ENCODE data around the gene CHIA.
A peak's percentile ranks its signal among the peaks of the same experiment; 100 is the strongest.

The CHIA gene

GRCh38 chr1:111346089-111346885 is 55.6 kb downstream of the CHIA start:
- H3K4me3 ChIP-seq (ENCODE audit: low read length), result peak overlapping the region; percentile 54
- no peaks in the 10 kb centered on the region for H3K79me2 ChIP-seq (ENCODE audit: low read length)
- peak overlapping the region; percentile 43; the same call in 1 of the 2 replicates for H3K9ac ChIP-seq (ENCODE audit: low read length)
- H3K9me3 ChIP-seq (replicated peaks; ENCODE audit: insufficient read depth, low read length), result no peaks in the 10 kb centered on the region
- no peaks in the 10 kb centered on the region for H3K9me2 ChIP-seq (replicated peaks; ENCODE audit: insufficient read depth, low read length)
- H4K20me1 ChIP-seq (ENCODE audit: insufficient read depth, low read length), result no peaks in the 10 kb centered on the region
- no peaks in the 10 kb centered on the region for H3K4me1 ChIP-seq (ENCODE audit: low read length)
- no peaks in the 10 kb centered on the region for H3F3A ChIP-seq (ENCODE audit: insufficient read depth, low read length)
- TF ChIP-seq CTCF (IDR thresholded peaks at IDR 0.05; ENCODE audit: low read length) (no peak), EZH2phosphoT487 (IDR thresholded peaks at IDR 0.05; ENCODE audit: low read length) (no peak), EZH2 (optimal IDR thresholded peaks at IDR 0.05; ENCODE audit: low read depth, low read length) (no peak)
- peak overlapping the region; percentile 25 for H2AFZ ChIP-seq (ENCODE audit: low read length)
- H3K27ac ChIP-seq (ENCODE audit: low read length), result peak overlapping the region; percentile 54; the same call in 1 of the 2 replicates
- peak overlapping the region; percentile 65; the same call in 1 of the 2 replicates for H3K4me2 ChIP-seq (ENCODE audit: low read depth, low read length)
- H3K36me3 ChIP-seq (replicated peaks; ENCODE audit: insufficient read depth, low read length), result no peaks in the 10 kb centered on the region
- no peaks in the 10 kb centered on the region for H3K27me3 ChIP-seq (replicated peaks; ENCODE audit: insufficient read depth, low read length)
- DNase-seq, result peak; percentile 86

- no peak overlapping the region for H2AFZ ChIP-seq (ENCODE audit: low read length)
Measured at GRCh38 chr1:111347026-111347425, 56.4 kb downstream of the CHIA start.

GRCh38 chr1:111351700-111352099 is 61.0 kb downstream of the CHIA start:
- Histone ChIP-seq H2AFZ (ENCODE audit: low read length) (no peak overlapping the region), H3K4me2 (ENCODE audit: low read depth, low read length) (no peak overlapping the region), H3K27ac (ENCODE audit: low read length) (no peak overlapping the region), H3K27me3 (replicated peaks; ENCODE audit: insufficient read depth, low read length) (no peaks in the 10 kb centered on the region), H3K9me2 (replicated peaks; ENCODE audit: insufficient read depth, low read length) (no peaks in the 10 kb centered on the region), H3K4me1 (ENCODE audit: low read length) (no peaks in the 10 kb centered on the region), H4K20me1 (ENCODE audit: insufficient read depth, low read length) (no peaks in the 10 kb centered on the region), H3K79me2 (ENCODE audit: low read length) (no peaks in the 10 kb centered on the region), H3K9me3 (replicated peaks; ENCODE audit: insufficient read depth, low read length) (no peaks in the 10 kb centered on the region), H3F3A (ENCODE audit: insufficient read depth, low read length) (no peaks in the 10 kb centered on the region), H3K9ac (ENCODE audit: low read length) (no peak overlapping the region), H3K4me3 (ENCODE audit: low read length) (no peak overlapping the region), H3K36me3 (replicated peaks; ENCODE audit: insufficient read depth, low read length) (no peaks in the 10 kb centered on the region)
- TF ChIP-seq CTCF (IDR thresholded peaks at IDR 0.05; ENCODE audit: low read length) (no peak), EZH2 (optimal IDR thresholded peaks at IDR 0.05; ENCODE audit: low read depth, low read length) (no peak), EZH2phosphoT487 (IDR thresholded peaks at IDR 0.05; ENCODE audit: low read length) (no peak)
- no peak for DNase-seq

More at GRCh38 chr1:111347026-111347425, 56.4 kb downstream of the CHIA start:
- Histone ChIP-seq H3K9me3 (replicated peaks; ENCODE audit: insufficient read depth, low read length) (no peaks in the 10 kb centered on the region), H3F3A (ENCODE audit: insufficient read depth, low read length) (no peaks in the 10 kb centered on the region), H3K27ac (ENCODE audit: low read length) (no peak overlapping the region), H3K79me2 (ENCODE audit: low read length) (no peaks in the 10 kb centered on the region), H3K27me3 (replicated peaks; ENCODE audit: insufficient read depth, low read length) (no peaks in the 10 kb centered on the region), H3K9me2 (replicated peaks; ENCODE audit: insufficient read depth, low read length) (no peaks in the 10 kb centered on the region), H3K4me3 (ENCODE audit: low read length) (no peak overlapping the region), H3K36me3 (replicated peaks; ENCODE audit: insufficient read depth, low read length) (no peaks in the 10 kb centered on the region), H3K4me2 (ENCODE audit: low read depth, low read length) (no peak overlapping the region), H3K9ac (ENCODE audit: low read length) (no peak overlapping the region), H3K4me1 (ENCODE audit: low read length) (no peaks in the 10 kb centered on the region), H4K20me1 (ENCODE audit: insufficient read depth, low read length) (no peaks in the 10 kb centered on the region)
- no peak for DNase-seq
- TF ChIP-seq EZH2 (optimal IDR thresholded peaks at IDR 0.05; ENCODE audit: low read depth, low read length), result no peak
- no peak for TF ChIP-seq EZH2phosphoT487 (IDR thresholded peaks at IDR 0.05; ENCODE audit: low read length)
- no peak for TF ChIP-seq CTCF (IDR thresholded peaks at IDR 0.05; ENCODE audit: low read length)
